Stimulated activated CD8-positive, alpha-beta memory T cell treated with anti-CD3 and anti-CD28 coated beads, Interleukin-12 subunit alpha, Interleukin-12 subunit beta, amount 100 ng/mL, for 1 hour (primary cell): Measurements from ENCODE around the gene HPSE.
"Not testable (repeated sequence)": the region's sequence is repeated elsewhere in the genome, so short reads cannot be mapped to it uniquely, and the experiment has no call there.

Source experiments
- DNase-seq: peaks from one replicate; pipeline ENCODE4 v3.0.0-alpha.2; 2020; ENCODE audit warnings: low read depth

The HPSE gene

DNA sequence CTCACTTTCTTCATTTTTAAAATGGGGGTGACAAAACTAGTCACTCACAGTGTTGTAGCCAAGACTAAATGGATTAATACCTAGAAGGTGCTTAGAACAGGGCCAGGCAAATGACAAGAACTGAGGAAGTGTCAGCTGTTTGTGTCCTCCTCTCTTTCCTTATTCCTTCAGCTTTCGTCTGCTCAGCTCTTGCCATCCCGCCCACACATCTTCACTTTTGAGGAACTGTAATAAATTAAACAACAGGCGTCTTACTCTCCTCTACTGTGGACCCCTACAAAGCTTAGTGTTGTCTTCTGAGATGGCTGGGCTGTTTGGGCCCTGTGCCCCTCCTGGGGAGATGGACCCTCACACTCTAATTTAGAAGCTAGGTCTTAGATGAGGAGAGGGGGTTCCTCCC is 2.7 kb downstream of the HPSE start:
- no peak for DNase-seq

DNA sequence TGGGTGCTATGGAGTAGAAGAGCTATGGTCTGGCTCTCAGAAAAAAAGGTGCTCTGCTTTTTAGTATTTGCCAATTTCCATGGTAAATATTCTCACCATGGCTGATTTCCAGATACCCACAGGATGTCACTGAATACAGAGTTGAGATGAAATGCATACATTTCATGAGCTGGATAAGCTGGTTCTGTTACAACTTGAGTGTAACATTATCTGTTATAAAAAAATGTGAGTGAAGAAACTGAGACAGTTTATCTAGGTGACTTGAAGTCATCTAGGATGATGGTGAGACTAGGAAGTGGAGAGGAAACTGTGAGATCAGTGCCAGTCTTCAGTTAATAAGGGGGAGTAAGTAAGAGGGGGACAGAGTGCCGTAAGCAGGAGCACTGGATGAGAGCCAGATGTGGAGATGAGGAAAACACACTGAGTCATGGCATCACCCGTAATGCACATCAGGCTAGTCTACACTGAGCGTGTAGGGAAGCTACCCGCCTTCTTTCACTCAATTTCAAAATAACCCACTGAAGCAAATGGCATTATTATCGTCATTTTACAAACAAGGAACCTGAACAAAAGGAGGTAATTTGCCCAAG is 5.0 kb downstream of the HPSE start:
- no peak for DNase-seq

- DNase-seq: no peak
Observed at GRCh38 chr4:83328521-83329187, 6.0 kb downstream of the HPSE start.

- no peak for DNase-seq
Observed at GRCh38 chr4:83326546-83326945, 8.1 kb downstream of the HPSE start.

GRCh38 chr4:83325306-83325705 is 9.3 kb downstream of the HPSE start:
- DNase-seq: not testable (repeated sequence)

- DNase-seq: no peak
Observed at GRCh38 chr4:83323136-83323535, 11.5 kb downstream of the HPSE start.

DNA sequence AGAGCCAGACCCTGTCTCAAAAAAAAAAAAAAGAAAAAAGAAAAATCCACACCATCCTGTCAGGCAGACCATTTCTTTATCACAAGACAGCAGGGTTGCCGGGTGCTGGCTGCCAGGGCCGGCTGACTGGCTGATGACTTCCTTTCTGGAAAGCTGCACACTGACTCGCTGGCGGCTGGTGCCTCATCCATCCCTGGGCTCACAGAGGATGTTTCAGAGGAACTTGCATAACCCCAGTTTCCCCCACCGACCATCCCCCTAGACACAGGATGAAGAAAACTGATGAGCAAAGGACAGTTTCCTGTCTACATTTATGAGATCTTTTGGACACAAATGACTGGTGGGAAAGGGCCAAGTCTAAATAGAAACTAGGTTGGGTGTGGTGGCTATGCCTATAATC is 14.1 kb downstream of the HPSE start:
- no peak for DNase-seq

DNA sequence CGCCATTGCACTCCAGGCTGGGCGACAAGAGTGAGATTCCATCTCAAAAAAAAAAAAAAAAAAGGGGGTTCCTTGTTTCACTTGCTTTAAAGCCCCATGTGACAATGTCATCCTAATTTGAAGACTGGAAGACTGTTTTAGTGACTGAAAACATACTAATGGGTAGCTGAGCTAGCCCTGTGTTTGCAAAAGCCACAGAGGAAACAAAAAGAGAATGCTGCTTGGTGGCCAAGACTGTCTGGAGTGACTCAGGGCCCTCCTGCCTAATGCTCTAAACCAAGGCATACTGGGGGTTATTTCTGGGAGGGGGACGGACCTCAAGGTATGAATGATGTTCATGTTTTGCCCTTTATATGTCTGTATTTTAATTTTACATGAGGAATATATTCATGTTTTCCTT is 16.0 kb downstream of the HPSE start:
- DNase-seq: no peak

DNA sequence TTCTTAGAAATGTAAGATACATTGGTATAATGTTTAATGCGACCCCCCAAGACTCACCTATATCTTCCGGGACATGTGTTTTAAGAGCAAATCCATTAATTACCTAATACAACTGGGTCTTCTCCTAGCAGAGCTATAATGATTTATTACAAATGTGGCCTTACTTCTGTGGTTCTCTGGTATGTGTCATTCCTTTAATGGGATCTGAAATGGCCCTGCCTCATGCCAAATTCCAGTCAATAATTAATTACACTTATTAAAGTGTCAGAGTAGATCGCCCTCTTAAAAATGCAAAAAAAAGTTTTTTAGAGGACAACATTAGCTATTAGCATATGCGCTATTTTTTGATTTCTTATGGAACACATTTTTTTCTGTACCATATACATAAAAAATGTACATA is 17.0 kb downstream of the HPSE start:
- DNase-seq: no peak

- no peak for DNase-seq
Observed at GRCh38 chr4:83316459-83317165, 18.0 kb downstream of the HPSE start.

- no peak for DNase-seq
Observed at GRCh38 chr4:83315341-83315870, 19.2 kb downstream of the HPSE start.

- no peak for DNase-seq
Observed at GRCh38 chr4:83308672-83309071, 26.0 kb downstream of the HPSE start.

- no peak for DNase-seq
Observed at GRCh38 chr4:83307920-83308319, 26.7 kb downstream of the HPSE start.

- DNase-seq: no peak
Observed at GRCh38 chr4:83305187-83305586, 29.5 kb downstream of the HPSE start.

DNA sequence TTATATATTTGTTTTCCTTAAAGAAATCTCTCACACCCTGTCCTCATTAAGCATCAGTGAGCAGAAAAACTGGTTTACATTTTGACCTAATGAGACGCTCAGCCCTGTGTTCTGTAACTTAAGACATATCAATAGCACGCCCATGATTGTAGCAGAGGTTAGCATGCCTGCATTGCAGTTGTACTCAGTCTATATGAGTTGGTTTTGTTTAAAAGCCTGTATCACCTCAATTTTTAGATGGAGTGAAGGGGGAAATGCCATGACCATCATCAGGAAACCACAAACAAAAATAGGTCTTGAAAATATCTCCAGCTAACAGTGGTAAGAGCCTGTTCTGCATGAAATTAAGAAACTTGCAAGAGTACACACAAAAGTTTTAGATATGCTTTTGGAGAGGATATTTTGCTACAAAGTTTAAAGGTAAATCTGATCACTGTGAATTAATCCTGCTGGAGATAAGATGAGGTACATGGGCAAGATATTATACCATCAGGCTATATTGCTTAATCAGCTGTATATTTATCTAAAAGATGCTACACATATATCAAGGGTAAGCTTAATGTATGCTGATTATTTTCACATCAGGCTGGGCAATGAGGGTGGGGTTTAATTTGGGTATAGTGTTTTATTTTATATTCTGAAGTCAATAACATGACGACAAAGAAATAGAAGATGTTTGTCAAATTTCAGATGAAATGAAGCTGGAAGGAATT is 36.9 kb downstream of the HPSE start:
- DNase-seq: no peak

- DNase-seq: no peak
Observed at GRCh38 chr4:83293305-83294046, 41.2 kb downstream of the HPSE start.

- DNase-seq: not testable (repeated sequence)
Observed at GRCh38 chr4:83290059-83290774, 44.4 kb downstream of the HPSE start.

- not testable (repeated sequence) for DNase-seq
Observed at GRCh38 chr4:83288381-83288780, 46.3 kb downstream of the HPSE start.

DNA sequence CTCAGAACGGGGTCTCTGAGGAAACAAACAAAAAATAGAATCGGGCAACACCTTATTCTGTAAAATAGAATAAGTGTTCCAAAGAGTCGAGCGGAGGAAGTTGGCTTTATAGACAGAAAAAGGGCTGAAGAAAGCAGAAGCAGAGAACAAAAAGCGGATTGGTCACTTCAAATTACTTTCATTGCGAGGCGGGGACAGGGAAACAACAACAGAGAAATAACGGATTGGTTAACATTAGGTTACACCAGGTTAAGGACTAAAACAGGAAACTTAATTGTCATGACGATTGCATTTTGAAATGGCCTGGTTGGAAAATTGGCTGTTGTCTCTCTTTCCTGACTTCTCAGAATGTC is 49.6 kb downstream of the HPSE start:
- DNase-seq: no peak

DNA sequence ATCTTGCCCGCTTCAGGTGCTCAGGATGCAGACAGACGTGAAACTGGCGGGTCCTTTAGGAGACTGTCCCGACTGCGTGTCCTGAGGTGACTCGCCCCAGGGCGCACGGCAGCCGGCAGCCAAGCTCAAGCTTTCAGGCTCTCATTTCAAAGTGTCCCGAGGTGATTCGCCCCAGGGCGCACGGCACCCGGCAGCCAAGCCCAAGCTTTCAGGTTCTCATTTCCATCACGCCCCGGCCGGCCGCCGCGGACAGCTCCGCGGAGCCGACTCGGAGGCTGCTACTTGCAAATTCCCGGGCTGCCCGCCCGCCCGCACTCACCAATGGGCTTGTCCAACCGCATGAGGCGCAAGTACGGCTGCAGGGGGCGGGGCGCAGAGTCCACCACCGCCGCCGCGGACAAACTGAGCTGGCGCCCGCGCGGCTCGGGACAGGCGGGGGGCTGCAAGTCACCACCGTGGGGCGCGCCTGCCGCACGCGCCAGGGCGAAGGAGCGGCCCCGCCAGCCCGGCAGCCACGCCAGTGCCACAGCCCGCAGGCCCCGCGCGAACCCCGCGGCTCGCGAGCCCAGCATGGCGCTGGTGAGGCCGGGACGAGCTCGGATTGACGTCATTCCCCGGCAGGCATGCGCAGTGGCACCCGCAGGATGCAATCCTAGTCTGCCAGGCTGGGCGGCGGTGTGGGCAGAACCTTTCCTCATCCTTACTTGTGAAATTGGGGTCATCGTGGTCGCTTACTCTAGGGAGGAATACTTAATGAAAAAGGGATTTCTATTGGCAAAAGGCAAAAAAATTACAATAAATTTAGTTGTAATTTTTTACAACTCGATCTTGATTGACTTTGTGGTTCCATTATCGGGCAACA is 50.2 kb downstream of the HPSE start, which contains the start of gene COQ2:
TSS of gene COQ2 (minus strand) at position 606 of the 862 bp plus-strand sequence. CDS start at position 572, 34 bp downstream.
- peak; percentile 93 for DNase-seq
